HG02798 (cell line): ENCODE results near the gene NCS1.

Source experiments
- ATAC-seq: cut with Tn5 transposase; IDR thresholded peaks from one replicate; pipeline ENCODE4 v1.9.1; 2021; ENCODE audit warnings: mild to moderate bottlenecking; ENCODE audit not compliant: unreplicated experiment, poor library complexity

NCS1 gene

DNA sequence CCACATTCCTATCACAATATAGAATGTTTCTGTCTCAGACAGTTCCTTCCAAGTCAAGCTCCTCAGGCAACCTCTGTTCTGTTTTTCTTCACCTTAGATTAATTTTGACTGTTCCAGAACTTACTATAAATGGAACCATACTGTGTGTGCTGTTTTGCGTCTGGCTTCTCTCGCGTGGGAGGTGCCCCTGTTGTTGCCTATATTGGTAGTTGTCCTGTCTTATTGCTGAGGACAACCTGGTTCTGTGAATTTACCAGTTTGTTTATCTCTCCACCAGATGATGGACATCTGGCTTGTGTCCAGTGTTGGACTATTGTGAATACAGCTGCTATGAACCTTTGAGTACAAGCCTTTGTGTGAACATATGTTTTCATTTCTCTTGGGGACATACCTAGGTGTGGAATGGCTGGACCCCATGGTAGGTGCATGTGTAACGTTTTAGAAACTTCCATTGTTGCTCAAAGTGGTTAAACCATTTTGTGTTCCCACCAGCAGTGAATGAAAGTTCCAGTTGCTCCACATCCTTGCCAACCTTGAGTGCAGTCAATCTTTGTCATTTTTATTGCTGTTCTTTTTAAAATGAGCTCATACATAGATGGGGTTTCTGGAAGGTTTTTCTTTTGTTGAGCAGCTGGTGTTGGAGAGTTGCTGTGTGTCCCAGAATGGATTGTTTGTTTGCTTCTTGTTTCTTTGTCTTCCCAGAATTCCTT lies 111.5 kb downstream of the NCS1 start:
- no peak for ATAC-seq

DNA sequence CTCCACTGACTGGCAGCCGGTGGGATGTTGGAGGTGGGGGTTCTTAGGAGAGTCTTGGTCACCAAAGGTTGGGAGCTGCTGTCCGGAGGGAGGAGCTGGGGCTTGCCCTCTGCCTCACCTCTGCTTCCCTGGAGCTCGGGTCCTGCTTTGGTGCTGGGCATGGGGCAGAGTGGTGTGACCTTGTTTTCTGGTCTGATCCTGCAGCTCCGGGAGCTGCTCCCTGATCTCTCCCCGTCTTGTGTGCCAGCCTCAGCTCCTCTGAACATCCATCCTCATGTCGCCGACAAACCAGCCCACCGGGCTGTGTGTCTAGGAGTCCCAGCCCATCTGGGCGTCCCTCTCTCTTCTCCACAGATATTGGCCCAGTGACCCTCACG lies 112.0 kb downstream of the NCS1 start:
- ATAC-seq, result no peak

DNA sequence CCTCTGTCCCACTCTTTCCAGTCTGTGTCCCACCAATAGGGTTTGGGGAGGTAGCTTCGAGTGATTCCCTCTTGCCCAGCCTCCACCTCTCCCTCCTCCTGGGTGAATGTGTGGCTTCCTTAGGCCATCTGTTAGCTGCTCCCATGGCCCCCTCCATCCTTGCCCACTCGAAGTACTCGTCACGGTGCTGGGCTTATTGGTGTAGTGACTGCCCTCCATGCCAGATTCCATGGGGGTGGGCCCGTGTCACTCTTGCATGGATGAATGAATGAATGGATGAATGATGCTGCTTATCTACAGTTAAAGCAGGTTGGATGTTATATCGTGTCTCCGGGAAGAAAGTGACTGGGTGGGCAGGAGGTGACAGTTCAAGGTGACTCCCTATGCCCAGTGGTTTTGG lies 112.5 kb downstream of the NCS1 start:
- no peak for ATAC-seq

DNA sequence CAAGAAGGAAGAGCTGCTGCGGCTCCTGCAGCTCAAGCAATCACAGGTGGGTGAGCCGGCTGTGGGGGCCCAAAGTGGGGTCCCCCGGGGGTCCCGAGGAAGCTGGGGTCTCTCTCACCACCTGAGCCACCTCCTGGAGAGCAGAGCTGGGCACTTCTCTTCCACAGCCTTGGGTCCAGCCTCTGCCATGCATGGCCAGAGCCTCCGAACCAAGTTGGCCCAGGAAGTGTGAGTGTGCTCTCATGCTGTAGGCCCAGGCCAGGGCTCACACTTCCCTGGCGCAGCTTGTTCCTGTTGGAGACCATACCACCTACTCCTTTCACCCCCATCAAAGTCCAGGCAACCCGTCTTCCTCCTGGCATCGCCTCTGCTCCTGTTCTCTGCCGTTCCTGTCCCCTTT lies 113.1 kb downstream of the NCS1 start:
- ATAC-seq, result no peak

DNA sequence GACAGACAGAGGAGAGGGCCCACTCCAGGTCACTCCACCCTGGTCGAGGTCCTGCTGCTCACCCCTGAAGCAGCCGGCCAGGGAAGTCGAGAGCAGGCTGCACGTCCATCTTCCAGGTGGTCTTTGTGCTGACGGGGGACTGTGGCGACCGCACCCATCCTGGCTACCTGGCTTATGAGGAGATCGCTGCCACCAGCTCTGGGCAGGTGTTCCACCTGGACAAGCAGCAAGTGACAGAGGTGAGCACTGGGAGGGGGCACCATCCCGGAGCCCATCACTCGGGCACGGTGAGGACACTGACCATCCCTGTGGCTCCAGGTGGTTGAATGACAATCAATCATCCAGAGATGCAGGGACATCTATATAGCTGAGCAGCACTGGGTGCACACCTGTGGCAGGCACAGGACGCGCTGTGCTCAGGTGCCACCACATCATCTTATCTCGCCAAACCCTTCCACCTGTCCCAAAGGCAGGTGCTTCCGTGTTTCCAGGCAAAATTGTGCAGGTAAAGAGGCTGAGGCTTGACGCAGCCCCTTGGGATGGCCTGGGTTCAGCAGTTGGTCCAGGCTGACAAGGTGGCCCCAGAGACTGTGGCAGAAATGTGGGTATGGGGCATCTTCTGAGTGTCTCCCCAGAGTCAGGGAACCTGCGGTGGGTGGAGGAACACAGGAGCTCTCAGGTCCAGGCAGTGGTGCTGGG lies 114.0 kb downstream of the NCS1 start:
- ATAC-seq, result no peak
